Measurements from ENCODE around the gene CYP21A2.
"Not testable (repeated sequence)": the region's sequence is repeated elsewhere in the genome, so short reads cannot be mapped to it uniquely, and the experiment has no call there.

GRCh38 chr6:32022100-32022499 is 16.1 kb upstream of the CYP21A2 start:
- TF ChIP-seq EZH2, CTCF (IDR thresholded peaks at IDR 0.05): not testable (repeated sequence)

Measured in neural progenitor cell (in vitro differentiated cells).